CD4-positive, alpha-beta memory T cell (primary cell): ENCODE results near the gene PRKCD. TPM values are rescaled to one million over a fixed set of nuclear protein-coding genes. Genes with fewer than 3 reads are reported as not detected.

Experiments
- CTCF ChIA-PET: fragments of 350-600 bp; sonication (Branson Sonifier 250); formaldehyde crosslinking; loops from one replicate; lab custom pipeline; 2021; ENCODE audit warnings: inconsistent platforms; ENCODE audit not compliant: partially characterized antibody; lab: Charles Lee
- POLR2A ChIA-PET: fragments of 350-600 bp; sonication (Branson Sonifier 250); formaldehyde crosslinking; loops from one replicate; lab custom pipeline; 2021; ENCODE audit not compliant: partially characterized antibody; lab: Charles Lee
- DNase-seq, 5 donors: peaks; one replicate each; pipeline versions ENCODE4 v3.0.0 to v3.0.0-alpha.2; 2020 to 2022; ENCODE audit warnings: mixed read lengths in 1 of 5
- H3K27ac ChIP-seq: one replicate; pipeline ENCODE4 v1.7.0; 2013; ENCODE audit warnings: low read depth, low read length
- H3K27me3 ChIP-seq: 2 replicates; pipeline ENCODE4 v1.7.0; 2013; ENCODE audit warnings: mild to moderate bottlenecking, low read length, moderate library complexity; ENCODE audit not compliant: insufficient read depth
- H3K36me3 ChIP-seq: 2 replicates; pipeline ENCODE4 v1.7.0; 2013; ENCODE audit warnings: mild to moderate bottlenecking, low read length, moderate library complexity; ENCODE audit not compliant: insufficient read depth
- H3K4me1 ChIP-seq: 2 replicates; pipeline ENCODE4 v1.7.0; 2013; ENCODE audit warnings: mild to moderate bottlenecking, low read length, moderate library complexity; ENCODE audit not compliant: insufficient read depth
- H3K4me3 ChIP-seq, 2 donors: one replicate each; pipeline ENCODE4 v1.7.0; 2013; ENCODE audit warnings: low read length in 2 of 2, mild to moderate bottlenecking in 1 of 2
- H3K9me3 ChIP-seq, 2 donors: one replicate each; pipeline ENCODE4 v1.7.0; 2013; ENCODE audit warnings: low read length in 2 of 2, control low read depth in 1 of 2; ENCODE audit not compliant: control insufficient read depth in 1 of 2
- H3K27ac Mint-ChIP-seq, 7 donors: one replicate each; pipeline ENCODE4 v1.8.0; 2020 to 2021; ENCODE audit warnings: mixed read lengths in 7 of 7, mild to moderate bottlenecking in 6 of 7, inconsistent platforms in 3 of 7, moderate library complexity in 3 of 7
- H3K27me3 Mint-ChIP-seq, 2 donors: one replicate each; pipeline ENCODE4 v1.8.0; 2020 to 2021; ENCODE audit warnings: mixed read lengths in 2 of 2
- H3K36me3 Mint-ChIP-seq, 2 donors: one replicate each; pipeline ENCODE4 v1.8.0; 2020 to 2021; ENCODE audit warnings: mixed read lengths in 2 of 2, inconsistent platforms in 1 of 2, mild to moderate bottlenecking in 1 of 2
- H3K4me1 Mint-ChIP-seq, 4 donors: one replicate each; pipeline ENCODE4 v1.8.0; 2020 to 2021; ENCODE audit warnings: mixed read lengths in 4 of 4, mild to moderate bottlenecking in 1 of 4
- H3K4me3 Mint-ChIP-seq, 8 donors: one replicate each; pipeline ENCODE4 v1.8.0; 2020 to 2021; ENCODE audit warnings: mixed read lengths in 8 of 8, mild to moderate bottlenecking in 7 of 8, moderate library complexity in 6 of 8, inconsistent platforms in 3 of 8
- H3K9me3 Mint-ChIP-seq, 8 donors: one replicate each; pipeline ENCODE4 v1.8.0; 2020 to 2021; ENCODE audit warnings: mixed read lengths in 8 of 8, mild to moderate bottlenecking in 5 of 8, inconsistent platforms in 3 of 8, moderate library complexity in 1 of 8
- intact Hi-C: fragments of 100-400 bp; cut with micrococcal nuclease; formaldehyde crosslinking; loops from one replicate; pipeline ENCODE4 v1.15.1; 2023
- polyA plus RNA-seq, 2 donors: library from polyadenylated mRNA; unstranded; fragments of 300-500 nt; fragmentation: Illumina TruSeq; gene quantifications; one replicate each; pipeline ENCODE4 v1.2.3, GENCODE V29; 2021
- total RNA-seq, 2 experiments: library from RNA; stranded (reverse); gene quantifications; one replicate each; pipeline ENCODE4 v1.2.3, GENCODE V29; 2021

Gene PRKCD
- total and polyA plus RNA-seq, 4 experiments from 2014 or later = 6.6 to 26.4 (median 16.1) TPM

DNA sequence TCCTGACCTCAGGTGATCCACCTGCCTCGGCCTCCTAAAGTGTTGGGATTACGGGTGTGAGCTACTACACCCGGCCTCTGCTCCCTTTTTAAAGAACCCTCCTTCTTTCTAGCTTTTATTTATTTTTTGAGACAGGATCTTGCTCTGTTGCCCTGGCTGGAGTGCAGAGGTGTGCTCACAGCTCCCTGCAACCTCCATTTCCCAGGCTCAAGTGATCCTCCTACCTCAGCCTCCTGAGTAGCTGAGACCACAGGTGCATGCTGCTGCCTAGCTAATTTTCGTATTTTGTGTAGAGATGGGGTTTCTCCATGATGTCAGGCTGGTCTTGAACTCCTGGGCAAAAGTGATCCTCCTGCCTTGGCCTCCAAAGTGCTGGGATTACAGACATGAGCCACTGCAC, 60.3 kb downstream of the PRKCD start:
- Histone ChIP-seq H3K4me1 (no peaks in the 10 kb centered on the region), H3K27ac (no peak overlapping the region), H3K36me3 (peaks cover 19% of the 10 kb centered on the region), H3K9me3 (no peaks in the 10 kb centered on the region), H3K4me3 (no peak overlapping the region), H3K27me3 (no peaks in the 10 kb centered on the region)
- H3K4me1 Mint-ChIP-seq = peaks cover 3 to 6% (median 5%) of the 10 kb centered on the region in 4 donors
- ChIA-PET CTCF (interaction anchor here (0.7 to 4.9 kb wide), 6 partner anchors 11 to 488 kb away, joined by 3 to 28 read pairs (median 4); no protein-coding TSS in a partner anchor), POLR2A (interaction anchor here (0.7 kb wide), 1 partner anchor 458 kb away, joined by 3 read pairs; no protein-coding TSS in a partner anchor)
- H3K4me3 Mint-ChIP-seq = no peak overlapping the region
- H3K27me3 Mint-ChIP-seq = no peaks in the 10 kb centered on the region
- DNase-seq = no peak
- peaks cover 13 to 20% of the 10 kb centered on the region in 2 donors for H3K36me3 Mint-ChIP-seq
- intact Hi-C loops = no loop called here
- peak overlapping the region in 3 of 7 donors; percentile 35 to 88 (median 40) for H3K27ac Mint-ChIP-seq
- H3K9me3 Mint-ChIP-seq = no peaks in the 10 kb centered on the region

DNA sequence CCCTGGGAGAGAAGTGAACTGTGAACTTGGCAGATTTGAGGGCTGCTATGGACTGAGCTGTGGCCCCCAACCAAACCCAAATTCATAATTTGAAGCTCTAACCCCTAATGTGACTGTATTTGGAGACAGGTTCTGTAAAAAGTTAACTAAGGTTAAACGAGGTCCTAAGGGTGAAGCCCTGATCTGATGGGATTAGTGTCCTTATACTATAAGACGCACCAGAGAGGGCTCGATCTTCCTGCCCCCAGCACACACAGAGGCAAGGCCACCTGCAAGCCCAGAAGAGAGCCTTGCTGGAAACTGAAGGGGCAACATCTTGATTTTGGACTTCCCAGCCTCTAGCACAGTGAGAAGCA, 60.8 kb downstream of the PRKCD start:
- ChIA-PET CTCF (interaction anchor here (1.3 to 4.9 kb wide), 4 partner anchors 11 to 488 kb away, joined by 3 to 28 read pairs (median 10); no protein-coding TSS in a partner anchor), POLR2A (interaction anchor here (0.7 kb wide), 1 partner anchor 458 kb away, joined by 3 read pairs; no protein-coding TSS in a partner anchor)
- no peaks in the 10 kb centered on the region for H3K27me3 ChIP-seq
- no peaks in the 10 kb centered on the region for H3K27me3 Mint-ChIP-seq
- H3K9me3 ChIP-seq = no peaks in the 10 kb centered on the region
- H3K4me1 Mint-ChIP-seq = peaks cover 3 to 6% (median 5%) of the 10 kb centered on the region in 4 donors
- no peak overlapping the region for H3K27ac ChIP-seq
- no peak overlapping the region for H3K4me3 ChIP-seq
- H3K27ac Mint-ChIP-seq = peak overlapping the region in 3 of 7 donors; percentile 25 to 88 (median 40)
- intact Hi-C loops = no loop called here
- peaks cover 22% of the 10 kb centered on the region for H3K36me3 ChIP-seq
- no peaks in the 10 kb centered on the region for H3K4me1 ChIP-seq
- peaks cover 17 to 24% of the 10 kb centered on the region in 2 donors for H3K36me3 Mint-ChIP-seq
- H3K9me3 Mint-ChIP-seq = no peaks in the 10 kb centered on the region
- no peak for DNase-seq
- no peak overlapping the region for H3K4me3 Mint-ChIP-seq

DNA sequence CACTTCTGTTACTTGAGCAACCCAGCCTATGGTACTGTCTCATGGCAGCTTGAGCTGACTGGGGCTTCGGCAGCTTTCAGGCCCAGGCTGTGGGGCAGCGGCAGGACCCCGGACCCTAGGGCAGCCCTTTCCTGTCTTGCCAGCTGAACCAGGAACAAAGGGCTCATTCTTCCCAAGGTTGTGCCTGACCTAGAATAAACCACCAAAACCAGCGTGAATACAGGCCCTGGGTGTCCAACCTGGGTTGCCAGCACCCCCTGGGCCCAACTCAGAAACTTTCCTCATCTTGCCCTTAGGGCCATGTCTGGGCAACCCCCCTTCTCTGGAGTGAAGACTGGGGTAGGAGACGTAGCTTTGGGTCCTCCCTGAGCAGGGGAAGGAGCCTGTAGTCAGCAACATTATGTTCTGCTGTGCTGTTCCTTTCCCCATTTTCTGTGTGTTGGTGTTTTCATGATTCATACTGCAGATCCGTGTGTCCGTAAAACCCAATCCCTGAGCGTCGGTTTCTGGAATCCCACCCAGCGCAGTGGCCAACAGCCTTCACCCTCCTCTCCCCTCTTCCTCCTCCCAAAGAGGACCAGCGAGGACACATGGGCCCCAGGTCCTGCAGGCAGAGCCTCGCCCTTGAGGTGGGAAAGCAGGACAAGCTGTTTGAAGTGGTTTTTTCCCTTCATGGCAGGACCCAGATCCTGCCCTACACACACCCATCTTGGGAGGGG, 61.3 kb downstream of the PRKCD start:
- peaks cover 3 to 6% (median 5%) of the 10 kb centered on the region in 4 donors for H3K4me1 Mint-ChIP-seq
- no peak for DNase-seq
- Histone ChIP-seq H3K27ac (no peak overlapping the region), H3K36me3 (peaks cover 24% of the 10 kb centered on the region), H3K4me1 (no peaks in the 10 kb centered on the region), H3K4me3 (no peak overlapping the region), H3K9me3 (no peaks in the 10 kb centered on the region), H3K27me3 (no peaks in the 10 kb centered on the region)
- peak overlapping the region in 4 of 7 donors; percentile 12 to 53 (median 40) for H3K27ac Mint-ChIP-seq
- CTCF ChIA-PET = interaction anchor here (1.3 to 4.9 kb wide), 4 partner anchors 10 to 487 kb away, joined by 3 to 28 read pairs (median 10); no protein-coding TSS in a partner anchor
- POLR2A ChIA-PET = interaction anchor here (0.7 kb wide), 1 partner anchor 457 kb away, joined by 3 read pairs; no protein-coding TSS in a partner anchor
- H3K4me3 Mint-ChIP-seq = no peak overlapping the region
- intact Hi-C loops = no loop called here
- peaks cover 22 to 30% of the 10 kb centered on the region in 2 donors for H3K36me3 Mint-ChIP-seq
- H3K9me3 Mint-ChIP-seq = no peaks in the 10 kb centered on the region
- no peaks in the 10 kb centered on the region for H3K27me3 Mint-ChIP-seq

DNA sequence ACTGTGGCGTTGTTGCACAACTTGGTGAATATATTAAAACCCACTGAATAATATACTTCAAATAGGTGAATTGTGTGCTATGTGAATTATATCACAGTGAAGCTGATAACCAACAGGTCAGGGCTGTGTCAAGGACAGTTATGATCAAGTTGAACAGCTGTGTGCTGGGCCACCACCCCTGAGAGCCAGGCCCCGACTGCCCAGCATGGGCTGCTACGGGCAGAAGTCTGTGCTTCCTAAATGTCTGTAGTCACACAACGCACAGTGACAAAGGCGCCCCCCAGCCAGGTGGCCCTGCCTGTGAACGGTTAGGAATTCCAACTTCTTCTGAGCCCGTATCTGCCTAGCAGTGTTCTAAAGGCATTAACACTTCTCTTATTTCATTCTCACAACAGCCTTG, 62.0 kb downstream of the PRKCD start:
- peaks cover 27 to 37% of the 10 kb centered on the region in 2 donors for H3K36me3 Mint-ChIP-seq
- peak overlapping the region in 1 of 7 donors; percentile 42 for H3K27ac Mint-ChIP-seq
- Histone ChIP-seq H3K36me3 (peaks cover 31% of the 10 kb centered on the region), H3K4me1 (no peaks in the 10 kb centered on the region), H3K4me3 (no peak overlapping the region), H3K9me3 (no peaks in the 10 kb centered on the region), H3K27ac (no peak overlapping the region), H3K27me3 (no peaks in the 10 kb centered on the region)
- CTCF ChIA-PET = interaction anchor here (0.8 to 4.9 kb wide), 2 partner anchors 26 to 486 kb away, joined by 3 to 28 read pairs; no protein-coding TSS in a partner anchor
- H3K9me3 Mint-ChIP-seq = no peaks in the 10 kb centered on the region
- H3K4me3 Mint-ChIP-seq = no peak overlapping the region
- intact Hi-C loops = no loop called here
- DNase-seq = no peak
- peaks cover 3 to 6% (median 5%) of the 10 kb centered on the region in 4 donors for H3K4me1 Mint-ChIP-seq
- POLR2A ChIA-PET = no interaction called here
- H3K27me3 Mint-ChIP-seq = no peaks in the 10 kb centered on the region

DNA sequence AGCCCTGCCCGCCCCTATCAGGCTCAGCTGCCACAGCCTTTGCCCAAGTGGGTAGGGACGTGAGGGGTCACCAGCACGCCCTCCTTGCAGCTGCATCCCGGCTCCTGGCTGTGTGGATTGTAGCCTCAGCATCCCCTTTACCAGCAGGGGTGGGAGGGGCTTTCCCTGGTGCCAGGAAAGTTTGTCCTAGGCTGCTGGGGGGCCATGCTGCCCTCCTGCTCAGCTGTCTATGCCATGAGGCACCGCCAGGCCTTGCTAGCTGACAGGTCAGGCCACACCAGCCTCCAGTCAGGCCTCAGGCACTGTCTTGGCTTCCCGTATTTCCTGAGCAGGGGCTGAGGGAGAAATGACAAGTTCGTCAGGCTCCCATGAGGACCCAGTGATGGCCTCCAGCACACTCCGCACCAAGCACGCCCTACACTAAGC, 62.5 kb downstream of the PRKCD start:
- Histone ChIP-seq H3K4me3 (no peak overlapping the region), H3K9me3 (no peaks in the 10 kb centered on the region), H3K27ac (no peak overlapping the region), H3K27me3 (no peaks in the 10 kb centered on the region), H3K36me3 (peaks cover 36% of the 10 kb centered on the region), H3K4me1 (no peaks in the 10 kb centered on the region)
- Mint-ChIP-seq H3K4me3 (no peak overlapping the region), H3K27me3 (no peaks in the 10 kb centered on the region), H3K4me1 (peaks cover 3 to 6% (median 4%) of the 10 kb centered on the region in 4 donors), H3K27ac (peak overlapping the region in 1 of 7 donors; percentile 10), H3K9me3 (no peaks in the 10 kb centered on the region), H3K36me3 (peaks cover 27 to 42% of the 10 kb centered on the region in 2 donors)
- no peak for DNase-seq
- CTCF ChIA-PET = interaction anchor here (0.8 to 4.9 kb wide), 2 partner anchors 26 to 486 kb away, joined by 3 to 28 read pairs; no protein-coding TSS in a partner anchor
- POLR2A ChIA-PET = no interaction called here
- intact Hi-C loops = no loop called here

DNA sequence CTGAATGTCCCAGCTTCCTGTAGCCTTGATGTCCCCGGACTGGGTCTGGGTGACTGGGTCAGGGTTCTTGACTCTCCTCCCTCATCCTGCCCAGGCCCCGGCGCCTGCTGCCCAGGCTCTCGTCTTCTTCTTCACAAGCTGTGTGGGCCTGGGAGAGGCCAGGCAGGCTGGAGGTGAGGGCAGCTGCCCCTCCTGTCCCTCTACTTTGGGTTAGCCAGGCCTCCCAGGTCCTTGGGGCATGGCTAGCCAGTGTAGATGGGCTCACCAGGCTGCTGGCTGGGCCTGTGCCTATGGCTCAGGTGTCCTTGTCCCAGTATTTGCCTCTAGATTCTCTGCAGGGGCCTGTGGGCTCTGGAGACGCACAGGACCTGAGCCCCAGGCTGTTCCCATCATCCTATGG, 63.0 kb downstream of the PRKCD start:
- Histone ChIP-seq H3K27ac (no peak overlapping the region), H3K27me3 (no peaks in the 10 kb centered on the region), H3K4me1 (no peaks in the 10 kb centered on the region), H3K36me3 (peaks cover 41% of the 10 kb centered on the region), H3K4me3 (no peak overlapping the region), H3K9me3 (no peaks in the 10 kb centered on the region)
- Mint-ChIP-seq H3K4me3 (no peak overlapping the region), H3K4me1 (peaks cover 3 to 6% (median 4%) of the 10 kb centered on the region in 4 donors), H3K36me3 (peaks cover 31 to 47% of the 10 kb centered on the region in 2 donors), H3K27ac (no peak overlapping the region), H3K27me3 (no peaks in the 10 kb centered on the region), H3K9me3 (no peaks in the 10 kb centered on the region)
- CTCF ChIA-PET = interaction anchor here (0.8 to 4.9 kb wide), 2 partner anchors 25 to 485 kb away, joined by 3 to 28 read pairs; no protein-coding TSS in a partner anchor
- intact Hi-C loops = no loop called here
- POLR2A ChIA-PET = no interaction called here
- DNase-seq = no peak

DNA sequence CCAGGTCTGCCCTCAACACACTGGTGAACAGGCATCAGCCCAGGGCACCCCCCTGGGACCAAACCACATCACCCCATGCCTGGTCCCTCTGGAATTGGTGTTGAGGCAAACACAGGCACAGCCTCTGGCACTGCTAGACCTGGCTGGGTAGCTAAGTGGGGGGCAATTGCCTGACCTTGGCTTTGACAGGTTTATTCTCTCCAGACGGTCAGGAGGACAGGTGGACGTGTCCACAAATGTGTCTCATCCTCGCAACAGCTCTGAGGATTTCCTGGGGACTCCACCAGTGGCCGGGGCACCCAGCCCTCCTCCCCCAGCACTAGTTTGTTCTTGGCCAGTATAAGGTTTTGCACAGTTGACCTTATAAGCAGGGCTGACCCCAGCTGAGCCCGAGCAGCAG, 63.5 kb downstream of the PRKCD start:
- peaks cover 3 to 6% (median 4%) of the 10 kb centered on the region in 4 donors for H3K4me1 Mint-ChIP-seq
- no peak overlapping the region for H3K4me3 ChIP-seq
- no peak overlapping the region for H3K27ac ChIP-seq
- H3K36me3 Mint-ChIP-seq = peaks cover 31 to 52% of the 10 kb centered on the region in 2 donors
- no peaks in the 10 kb centered on the region for H3K4me1 ChIP-seq
- H3K4me3 Mint-ChIP-seq = no peak overlapping the region
- ChIA-PET POLR2A (no interaction called here), CTCF (no interaction called here)
- no peak for DNase-seq
- intact Hi-C loops = no loop called here
- H3K27me3 Mint-ChIP-seq = no peaks in the 10 kb centered on the region
- peaks cover 46% of the 10 kb centered on the region for H3K36me3 ChIP-seq
- H3K27me3 ChIP-seq = no peaks in the 10 kb centered on the region
- no peaks in the 10 kb centered on the region for H3K9me3 ChIP-seq
- no peaks in the 10 kb centered on the region for H3K9me3 Mint-ChIP-seq
- H3K27ac Mint-ChIP-seq = no peak overlapping the region
